H1 (cell line): ENCODE measurements around the gene CAMTA1. TPM values are rescaled to one million over a fixed set of nuclear protein-coding genes. Genes with fewer than 3 reads are reported as not detected.

Source experiments
- CTCF ChIA-PET: fragments of 300-600 bp; sonication (Branson Sonifier 250); formaldehyde crosslinking; loops from one replicate; lab custom pipeline; 2021; ENCODE audit not compliant: partially characterized antibody; lab: Charles Lee
- POLR2A ChIA-PET: fragments of 300-600 bp; sonication (Branson Sonifier 250); formaldehyde crosslinking; loops from one replicate; lab custom pipeline; 2021; ENCODE audit warnings: inconsistent platforms; ENCODE audit not compliant: partially characterized antibody; lab: Charles Lee
- DNase-seq, 2 experiments: peaks; one replicate each; pipeline versions ENCODE4 v3.0.0 to v3.0.0-alpha.2; 2010 to 2022; ENCODE audit warnings: low spot score in 2 of 2, low read depth in 1 of 2, mixed read lengths in 1 of 2
- FAIRE-seq: peaks from 2 replicates; lab custom pipeline; 2011; peaks lifted over from hg19 to GRCh38; lab: Jason Lieb, UNC
- H2AFZ ChIP-seq: 2 replicates; pipeline ENCODE4 v1.8.1; 2012; ENCODE audit warnings: low read length, inconsistent platforms
- H2AK5ac ChIP-seq: 2 replicates; pipeline ENCODE4 v1.6.1; 2013; ENCODE audit warnings: low read depth, low read length
- H2BK120ac ChIP-seq: replicated peaks from 2 replicates; pipeline ENCODE3; 2013; ENCODE audit warnings: low read depth, low read length, inconsistent platforms
- H2BK12ac ChIP-seq: 2 replicates; pipeline ENCODE4 v1.6.1; 2013; ENCODE audit warnings: low read depth, low read length
- H2BK15ac ChIP-seq: 2 replicates; pipeline ENCODE4 v1.6.1; 2013; ENCODE audit warnings: low read length
- H2BK20ac ChIP-seq: 2 replicates; pipeline ENCODE4 v1.6.1; 2013; ENCODE audit warnings: low read length
- H2BK5ac ChIP-seq: 2 replicates; pipeline ENCODE4 v1.6.1; 2013; ENCODE audit warnings: low read depth, low read length
- H3K14ac ChIP-seq: 2 replicates; pipeline ENCODE4 v1.6.1; 2013; ENCODE audit warnings: inconsistent platforms; ENCODE audit not compliant: insufficient read length
- H3K18ac ChIP-seq: 2 replicates; pipeline ENCODE4 v1.6.1; 2013; ENCODE audit warnings: low read length; ENCODE audit errors: extremely low read depth
- H3K23ac ChIP-seq: 2 replicates; pipeline ENCODE4 v1.6.1; 2013; ENCODE audit warnings: inconsistent platforms; ENCODE audit not compliant: insufficient read length
- H3K23me2 ChIP-seq: 2 replicates; pipeline ENCODE4 v1.6.1; 2013; ENCODE audit warnings: low read depth, low read length
- H3K27ac ChIP-seq: 2 replicates; pipeline ENCODE4 v1.6.1; 2011; ENCODE audit warnings: low read depth, low read length, inconsistent platforms
- H3K27me3 ChIP-seq, 4 experiments: replicated peaks in 1 of 4; 1 replicate in 1 of 4; 2 replicates in 3 of 4; pipeline versions ENCODE4 v1.6.1 to v1.8.1; 2011 to 2013; ENCODE audit warnings: low read length in 3 of 4, mild to moderate bottlenecking in 3 of 4, inconsistent platforms in 2 of 4, mixed read lengths in 2 of 4, moderate library complexity in 1 of 4; ENCODE audit not compliant: control insufficient read depth in 3 of 4, insufficient read depth in 3 of 4; ENCODE audit errors: extremely low read depth in 1 of 4
- H3K36me3 ChIP-seq, 4 experiments: 2 replicates each; pipeline versions ENCODE4 v1.6.1 to v1.8.1; 2011 to 2013; ENCODE audit warnings: mild to moderate bottlenecking in 4 of 4, low read length in 3 of 4, moderate library complexity in 2 of 4, control low read depth in 1 of 4, inconsistent platforms in 1 of 4; ENCODE audit not compliant: insufficient read depth in 4 of 4, control insufficient read depth in 2 of 4
- H3K4ac ChIP-seq: replicated peaks from 2 replicates; pipeline ENCODE3; 2013; ENCODE audit warnings: low read length, low read depth, mixed read lengths, inconsistent platforms; ENCODE audit not compliant: insufficient read length
- H3K4me1 ChIP-seq, 4 experiments: replicated peaks in 1 of 4; 1 replicate in 1 of 4; 2 replicates in 3 of 4; pipeline versions ENCODE4 v1.6.1 to v1.8.1; 2011 to 2013; ENCODE audit warnings: low read length in 3 of 4, inconsistent platforms in 2 of 4, mixed read lengths in 1 of 4; ENCODE audit not compliant: insufficient read depth in 4 of 4, control insufficient read depth in 3 of 4
- H3K4me2 ChIP-seq, 2 experiments: 2 replicates each; pipeline versions ENCODE4 v1.6.1 to v1.8.1; 2011 to 2013; ENCODE audit warnings: low read depth in 2 of 2, low read length in 2 of 2, control low read depth in 1 of 2, inconsistent platforms in 1 of 2, mild to moderate bottlenecking in 1 of 2; ENCODE audit not compliant: insufficient read depth in 1 of 2
- H3K4me3 ChIP-seq, 4 experiments: fragments of 200-600, 300-600 bp in 1 of 4; sonication (generic), shearing (Covaris generic), sonication (Bioruptor Twin) in 1 of 4; 2 replicates each; pipeline versions ENCODE4 v1.5.1 to v1.8.1; 2011 to 2016; ENCODE audit warnings: low read length in 4 of 4, low read depth in 3 of 4, control low read depth in 2 of 4, inconsistent platforms in 2 of 4, mild to moderate bottlenecking in 2 of 4, mixed read lengths in 1 of 4, moderate library complexity in 1 of 4; ENCODE audit not compliant: insufficient read depth in 2 of 4; ENCODE audit errors: extremely low read depth in 1 of 4
- H3K56ac ChIP-seq: replicated peaks from 2 replicates; pipeline ENCODE3; 2013; ENCODE audit warnings: low read depth, mild to moderate bottlenecking, mixed read lengths, low read length, inconsistent platforms; ENCODE audit not compliant: insufficient read length
- H3K79me1 ChIP-seq: 2 replicates; pipeline ENCODE4 v1.6.1; 2013; ENCODE audit warnings: low read depth, low read length, control low read depth
- H3K79me2 ChIP-seq, 2 experiments: 2 replicates each; pipeline versions ENCODE4 v1.6.1 to v1.8.1; 2012 to 2013; ENCODE audit warnings: low read length in 2 of 2, mild to moderate bottlenecking in 2 of 2, inconsistent platforms in 1 of 2; ENCODE audit not compliant: insufficient read depth in 2 of 2, control insufficient read depth in 1 of 2
- H3K9ac ChIP-seq, 4 experiments: replicated peaks in 1 of 4; 1 replicate in 1 of 4; 2 replicates in 3 of 4; pipeline versions ENCODE4 v1.6.1 to v1.8.1; 2011 to 2013; ENCODE audit warnings: low read depth in 3 of 4, low read length in 3 of 4, control low read depth in 2 of 4, mild to moderate bottlenecking in 2 of 4, moderate library complexity in 2 of 4, inconsistent platforms in 1 of 4; ENCODE audit errors: extremely low read depth in 1 of 4
- H3K9me3 ChIP-seq, 2 experiments: 2 replicates each; pipeline versions ENCODE4 v1.6.1 to v1.8.1; 2012 to 2013; ENCODE audit warnings: mild to moderate bottlenecking in 2 of 2, moderate library complexity in 2 of 2, control low read depth in 1 of 2, inconsistent platforms in 1 of 2, low read depth in 1 of 2, low read length in 1 of 2, mixed read lengths in 1 of 2; ENCODE audit not compliant: insufficient read depth in 2 of 2
- H4K20me1 ChIP-seq, 2 experiments: replicated peaks in 1 of 2; 2 replicates each; pipeline versions ENCODE3 to v1.8.1; 2011 to 2013; ENCODE audit warnings: inconsistent platforms in 2 of 2, low read length in 2 of 2, mild to moderate bottlenecking in 1 of 2; ENCODE audit not compliant: insufficient read depth in 2 of 2, control insufficient read depth in 1 of 2
- H4K5ac ChIP-seq: 2 replicates; pipeline ENCODE4 v1.6.1; 2013; ENCODE audit warnings: low read length, low read depth, mixed read lengths, inconsistent platforms; ENCODE audit not compliant: insufficient read length
- H4K8ac ChIP-seq: 2 replicates; pipeline ENCODE4 v1.8.0; 2013; ENCODE audit warnings: mild to moderate bottlenecking, moderate library complexity, low read length, inconsistent platforms; ENCODE audit not compliant: insufficient read depth; ENCODE audit errors: extremely low read depth
- H4K91ac ChIP-seq: replicated peaks from 2 replicates; pipeline ENCODE3; 2013; ENCODE audit warnings: low read length, mixed read lengths, inconsistent platforms; ENCODE audit not compliant: insufficient read length
- BCL11A ChIP-seq, 2 experiments: IDR thresholded peaks; one replicate each; pipeline ENCODE4 v1.6.1; 2011; ENCODE audit warnings: low read depth in 2 of 2, low read length in 2 of 2, mild to moderate bottlenecking in 2 of 2
- CBX5 ChIP-seq: fragments of 300-800, 300-1000 bp; sonication (generic); IDR thresholded peaks from 2 replicates; pipeline ENCODE4 v1.7.1; 2016; ENCODE audit warnings: antibody characterized with exemption, low read length, low read depth
- CBX8 ChIP-seq: fragments of 300-800, 300-1000 bp; sonication (generic); IDR thresholded peaks from 2 replicates; pipeline ENCODE4 v1.7.1; 2016; ENCODE audit warnings: low read depth, low read length, borderline replicate concordance
- CHD1 ChIP-seq: IDR thresholded peaks from 2 replicates; pipeline ENCODE4 v1.6.1; 2012; ENCODE audit warnings: low read depth, low read length, improper control_type of control experiment
- HDAC6 ChIP-seq: IDR thresholded peaks from one replicate; pipeline ENCODE4 v1.7.1; 2012; ENCODE audit warnings: low read depth, mild to moderate bottlenecking, inconsistent platforms, low read length, moderate library complexity
- NRF1 ChIP-seq: IDR thresholded peaks from 2 replicates; pipeline ENCODE4 v1.6.1; 2011; ENCODE audit warnings: mild to moderate bottlenecking, low read depth, low read length, improper control_type of control experiment
- RAD21 ChIP-seq, 2 experiments: IDR thresholded peaks in 1 of 2; conservative IDR thresholded peaks in 1 of 2; 2 replicates each; pipeline ENCODE4 v1.6.1; 2011; ENCODE audit warnings: low read depth in 2 of 2, low read length in 2 of 2, improper control_type of control experiment in 1 of 2, inconsistent platforms in 1 of 2, mild to moderate bottlenecking in 1 of 2, moderate library complexity in 1 of 2
- SIX5 ChIP-seq: IDR thresholded peaks from 2 replicates; pipeline ENCODE4 v1.6.1; 2011; ENCODE audit warnings: mild to moderate bottlenecking, low read depth, low read length
- SRF ChIP-seq: IDR thresholded peaks from 2 replicates; pipeline ENCODE4 v1.6.1; 2011; ENCODE audit warnings: mild to moderate bottlenecking, low read depth, low read length, moderate library complexity
- TAF7 ChIP-seq: optimal IDR thresholded peaks from 2 replicates; pipeline ENCODE3; 2011; ENCODE audit warnings: low read depth, mild to moderate bottlenecking, inconsistent platforms, low read length, moderate library complexity, borderline replicate concordance
- TBP ChIP-seq: IDR thresholded peaks from 2 replicates; pipeline ENCODE4 v1.6.1; 2011; ENCODE audit warnings: low read depth, low read length, improper control_type of control experiment
- ZNF274 ChIP-seq: IDR thresholded peaks from 2 replicates; pipeline ENCODE4 v1.7.0; 2012; ENCODE audit warnings: low read length, borderline replicate concordance; ENCODE audit errors: extremely low read depth
- WGBS, 2 experiments: shearing (Covaris generic) in 1 of 2; methylation state at CpG; one replicate each; pipeline versions ENCODE4 v1.1.6 to v1.1.7; 2013 to 2015; ENCODE audit warnings: low lambda C conversion rate in 2 of 2, mixed read lengths in 2 of 2, inconsistent platforms in 1 of 2, low coverage in 1 of 2, missing lambda C conversion rate in 1 of 2; ENCODE audit not compliant: insufficient replicate concordance in 2 of 2, insufficient coverage in 1 of 2, insufficient read length in 1 of 2; ENCODE audit errors: extremely low coverage in 1 of 2, missing lambda C conversion rate in 1 of 2; 5-methylcytosine and 5-hydroxymethylcytosine counted together
- polyA plus RNA-seq, 7 experiments: library from polyadenylated mRNA; depleted of rRNA in 3 of 7; stranded (reverse) in 5 of 7; unstranded in 2 of 7; fragments of >200 nt in 5 of 7; fragments of 200-250 nt in 2 of 7; gene quantifications; 1 replicate in 5 of 7; 2 replicates in 1 of 7; 4 replicates in 1 of 7; pipeline versions ENCODE4 v1.2.1 to v1.2.3, GENCODE V29; 2011 to 2013; ENCODE audit warnings: missing spikeins in 2 of 7, mixed read lengths in 2 of 7
- total RNA-seq: library from RNA; stranded (reverse); fragmentation: NEBNext Ultra II Directional; extraction: Animal tissue kit (Norgen Biotek cat#: 25700); gene quantifications from 2 replicates; pipeline ENCODE4 v1.2.1, GENCODE V29; 2021

The CAMTA1 gene
- total and polyA plus RNA-seq, 2 of the 8 experiments (the other 6 are each of a cell fraction or from before 2014, with no cell fraction given) = 65.0 to 119 TPM

DNA sequence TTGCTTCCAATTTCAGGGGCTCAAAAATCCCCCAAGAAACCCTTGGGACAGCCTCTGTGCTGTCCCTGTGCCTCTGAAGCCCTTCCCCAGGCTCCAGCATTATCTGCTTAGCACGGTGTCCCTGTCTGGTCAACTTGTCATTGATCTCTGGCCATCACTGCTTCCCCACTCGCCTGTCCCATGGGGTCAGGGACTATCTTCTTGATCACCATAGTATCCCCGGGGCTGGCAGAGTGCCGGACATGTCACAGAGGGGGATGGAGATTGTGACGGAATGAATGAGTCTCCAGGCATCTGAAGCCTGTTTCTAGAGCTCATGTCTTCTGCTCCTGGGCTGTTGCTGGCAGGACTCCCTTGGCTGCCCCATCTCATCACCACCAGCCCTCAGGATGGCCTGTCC is 886.4 kb downstream of the CAMTA1 start:
- ChIA-PET CTCF (interaction anchor here (1.0 to 23.6 kb wide), 3 partner anchors 14 to 78 kb away, joined by 3 to 554 read pairs (median 44); no protein-coding TSS in a partner anchor), POLR2A (interaction anchor here (1.0 kb wide), 1 partner anchor 81 kb away, joined by 3 read pairs; no protein-coding TSS in a partner anchor)
- Histone ChIP-seq H3K27me3 (no peaks in the 10 kb centered on the region; a peak in 1 of 7 replicates), H3K14ac (no peak overlapping the region), H3K79me2 (no peaks in the 10 kb centered on the region), H3K9me3 (no peaks in the 10 kb centered on the region), H4K8ac (no peak overlapping the region), H3K56ac (no peak overlapping the region), H2BK20ac (no peak overlapping the region), H2BK12ac (no peak overlapping the region), H4K91ac (no peak overlapping the region), H4K5ac (no peak overlapping the region), H3K23me2 (no peaks in the 10 kb centered on the region), H3K4ac (no peak overlapping the region), H3K23ac (no peak overlapping the region), H2BK5ac (no peak overlapping the region), H3K36me3 (no peaks in the 10 kb centered on the region), H3K4me2 (no peak overlapping the region), H2BK120ac (no peak overlapping the region), H2AK5ac (no peak overlapping the region), H3K4me1 (peaks cover 0 to 23% (median 12%) of the 10 kb centered on the region in 4 experiments; a peak in 6 of 7 replicates), H3K4me3 (no peak overlapping the region), H3K79me1 (no peaks in the 10 kb centered on the region), H3K27ac (no peak overlapping the region), H2BK15ac (no peak overlapping the region), H2AFZ (no peak overlapping the region), H3K9ac (no peak overlapping the region), H4K20me1 (no peaks in the 10 kb centered on the region), H3K18ac (no peak overlapping the region)
- 86% methylated on average over 5 of the region's 5 CpGs; no CpG with 5 or more reads in 1 of the 2 experiments for WGBS, 2 experiments
- no peak for TF ChIP-seq SIX5
- no peak for TF ChIP-seq HDAC6
- TF ChIP-seq CBX8 = no peak
- TF ChIP-seq RAD21 (IDR thresholded peaks at IDR 0.05 in 1 of 2, conservative IDR thresholded peaks at IDR 0.05 in 1 of 2; ENCODE audit: low read depth in 2 of 2, low read length in 2 of 2) = no peak
- no peak for TF ChIP-seq SRF
- no peak for TF ChIP-seq NRF1
- TF ChIP-seq CHD1 = no peak
- no peak for TF ChIP-seq TAF7
- no peak for TF ChIP-seq ZNF274
- TF ChIP-seq CBX5 = no peak
- TF ChIP-seq BCL11A (IDR thresholded peaks at IDR 0.05; ENCODE audit: low read depth in 2 of 2, low read length in 2 of 2) = no peak
- no peak for TF ChIP-seq TBP
- FAIRE-seq = no peak
- DNase-seq = no peak
